T-helper 2 cell treated with Interferon-gamma antibody and Interleukin-4, amounts not matched to agents 5 μg/mL and 100 μg/mL, for 36 hours (primary cell): ENCODE measurements around the gene LMO3.

Experiments
- DNase-seq: peaks from one replicate; pipeline ENCODE4 v3.0.0; 2021; ENCODE audit warnings: low spot score
- H3K27ac Mint-ChIP-seq: one replicate; pipeline ENCODE4 v1.8.0; 2021; ENCODE audit warnings: mild to moderate bottlenecking, mixed read lengths
- H3K27me3 Mint-ChIP-seq: one replicate; pipeline ENCODE4 v1.8.0; 2021; ENCODE audit warnings: low read depth, mixed read lengths
- H3K36me3 Mint-ChIP-seq: one replicate; pipeline ENCODE4 v1.8.0; 2021; ENCODE audit warnings: low read depth, mixed read lengths
- H3K4me1 Mint-ChIP-seq: one replicate; pipeline ENCODE4 v1.8.0; 2021; ENCODE audit warnings: low read depth, mixed read lengths
- H3K4me3 Mint-ChIP-seq: one replicate; pipeline ENCODE4 v1.8.0; 2022; ENCODE audit warnings: mild to moderate bottlenecking, moderate library complexity, mixed read lengths
- H3K9me3 Mint-ChIP-seq: one replicate; pipeline ENCODE4 v1.8.0; 2021; ENCODE audit warnings: mixed read lengths

Gene LMO3

GRCh38 chr12:16506394-16506793 lies 99.6 kb downstream of the LMO3 start:
- Mint-ChIP-seq H3K36me3 (no peaks in the 10 kb centered on the region), H3K27me3 (no peaks in the 10 kb centered on the region), H3K4me1 (no peaks in the 10 kb centered on the region), H3K9me3 (peaks cover 4% of the 10 kb centered on the region), H3K4me3 (no peak overlapping the region), H3K27ac (no peak overlapping the region)
- no peak for DNase-seq

GRCh38 chr12:16504200-16504599 lies 101.8 kb downstream of the LMO3 start:
- Mint-ChIP-seq H3K4me3 (no peak overlapping the region), H3K9me3 (peaks cover 4% of the 10 kb centered on the region), H3K4me1 (no peaks in the 10 kb centered on the region), H3K36me3 (no peaks in the 10 kb centered on the region), H3K27me3 (no peaks in the 10 kb centered on the region), H3K27ac (no peak overlapping the region)
- no peak for DNase-seq

- Mint-ChIP-seq H3K9me3 (peaks cover 12% of the 10 kb centered on the region), H3K36me3 (no peaks in the 10 kb centered on the region), H3K27me3 (no peaks in the 10 kb centered on the region), H3K4me3 (no peak overlapping the region), H3K27ac (no peak overlapping the region), H3K4me1 (no peaks in the 10 kb centered on the region)
- no peak for DNase-seq
Measured at GRCh38 chr12:16499611-16500010, 106.4 kb downstream of the LMO3 start.
